ENCODE measurements around the gene COPS7B.

- TF ChIP-seq, protein P1, sequence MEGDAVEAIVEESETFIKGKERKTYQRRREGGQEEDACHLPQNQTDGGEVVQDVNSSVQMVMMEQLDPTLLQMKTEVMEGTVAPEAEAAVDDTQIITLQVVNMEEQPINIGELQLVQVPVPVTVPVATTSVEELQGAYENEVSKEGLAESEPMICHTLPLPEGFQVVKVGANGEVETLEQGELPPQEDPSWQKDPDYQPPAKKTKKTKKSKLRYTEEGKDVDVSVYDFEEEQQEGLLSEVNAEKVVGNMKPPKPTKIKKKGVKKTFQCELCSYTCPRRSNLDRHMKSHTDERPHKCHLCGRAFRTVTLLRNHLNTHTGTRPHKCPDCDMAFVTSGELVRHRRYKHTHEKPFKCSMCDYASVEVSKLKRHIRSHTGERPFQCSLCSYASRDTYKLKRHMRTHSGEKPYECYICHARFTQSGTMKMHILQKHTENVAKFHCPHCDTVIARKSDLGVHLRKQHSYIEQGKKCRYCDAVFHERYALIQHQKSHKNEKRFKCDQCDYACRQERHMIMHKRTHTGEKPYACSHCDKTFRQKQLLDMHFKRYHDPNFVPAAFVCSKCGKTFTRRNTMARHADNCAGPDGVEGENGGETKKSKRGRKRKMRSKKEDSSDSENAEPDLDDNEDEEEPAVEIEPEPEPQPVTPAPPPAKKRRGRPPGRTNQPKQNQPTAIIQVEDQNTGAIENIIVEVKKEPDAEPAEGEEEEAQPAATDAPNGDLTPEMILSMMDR (conservative IDR thresholded peaks at IDR 0.05), result peak; percentile 38
- TF ChIP-seq ZFX (IDR thresholded peaks at IDR 0.05), result no peak
Measured at GRCh38 chr2:231786917-231787292, 660 bp downstream of the COPS7B start.

All from C4-2B (cell line).